ENCODE results near the gene KIF1A.

KIF1A gene

DNA sequence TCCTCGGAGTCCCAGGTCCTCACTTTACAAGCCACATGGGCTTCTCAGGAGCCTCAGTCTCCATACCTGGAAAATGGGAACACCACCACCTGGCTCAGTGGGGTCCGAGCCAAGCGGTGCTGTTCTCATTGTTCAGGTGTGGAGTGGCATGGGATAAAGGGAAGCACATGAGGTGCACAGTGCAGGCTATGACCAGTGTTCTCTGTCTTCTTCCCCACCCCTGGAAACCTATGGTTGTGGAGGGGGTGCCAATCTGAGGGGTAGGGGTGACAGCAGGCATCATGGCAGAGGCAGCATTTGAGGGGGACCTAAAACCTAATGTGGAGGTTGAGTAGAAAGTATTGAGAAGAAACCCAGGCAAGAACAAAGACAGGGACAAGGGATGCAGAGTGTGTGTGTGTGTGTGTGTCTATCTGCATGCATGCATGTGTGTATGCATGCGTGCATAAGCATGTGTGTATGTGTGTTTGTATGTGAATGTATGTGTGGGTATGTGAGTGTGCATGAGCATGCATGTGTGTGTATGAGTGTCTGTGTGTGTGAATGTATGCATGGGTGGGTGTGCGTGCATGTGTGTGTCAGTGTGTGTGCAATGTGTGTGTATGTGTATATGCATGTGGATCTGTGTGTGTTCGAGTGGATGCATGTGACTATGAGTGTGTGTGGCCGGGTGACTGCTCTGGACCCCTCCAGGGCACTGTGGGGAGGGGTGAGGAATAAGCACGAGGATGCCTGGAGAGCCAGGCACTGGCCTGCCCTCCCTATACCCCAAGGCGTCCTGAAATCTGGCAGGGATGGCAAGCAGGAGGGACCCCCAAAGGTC is 4.0 kb downstream of the KIF1A start:
- Histone ChIP-seq H3K79me2 (ENCODE audit: insufficient read depth, low read length) (no peaks in the 10 kb centered on the region), H3K27ac (ENCODE audit: low read depth, low read length, poor library complexity, severe bottlenecking) (no peak overlapping the region), H3K36me3 (ENCODE audit: insufficient read depth, low read length) (no peaks in the 10 kb centered on the region)

DNA sequence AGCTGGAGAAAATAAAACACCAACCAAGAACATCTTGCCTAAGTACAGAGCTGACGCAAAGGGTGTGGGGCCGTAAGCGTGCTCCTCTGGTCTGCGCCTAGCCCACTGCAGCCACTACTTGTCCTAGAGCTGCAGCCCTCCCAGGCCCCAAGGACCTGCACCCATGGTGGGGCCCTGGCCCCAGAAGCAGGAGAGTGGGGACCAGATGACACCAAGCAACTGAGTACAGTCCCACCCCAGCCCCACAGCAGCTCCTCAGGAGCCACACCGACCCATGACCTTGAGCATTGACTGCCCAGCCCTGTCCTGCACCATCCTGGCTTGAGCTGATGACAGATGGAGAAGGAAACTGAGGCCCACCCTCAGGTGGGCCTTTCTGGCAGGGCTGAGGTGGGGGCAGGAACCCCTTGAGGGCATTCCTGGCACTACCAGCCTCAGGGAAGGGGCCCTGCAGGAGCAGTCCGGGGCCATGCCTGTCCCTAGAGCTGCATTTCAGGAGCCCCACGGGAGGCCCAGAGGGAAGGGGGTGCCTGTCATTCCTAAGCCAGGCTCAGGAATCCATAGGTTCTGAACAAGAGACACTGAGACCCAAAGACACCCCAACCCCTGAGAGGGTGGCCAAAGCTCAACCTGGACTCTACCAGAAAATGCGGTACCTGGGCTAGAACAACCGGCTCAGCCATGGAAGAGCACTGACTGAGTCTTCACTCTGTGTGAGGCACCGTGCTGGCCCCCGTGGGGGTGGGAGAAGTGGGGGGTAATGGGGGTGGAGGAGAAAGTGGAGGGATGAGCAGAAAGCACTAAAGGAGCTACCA is 4.9 kb downstream of the KIF1A start:
- Histone ChIP-seq H3K27ac (ENCODE audit: low read depth, low read length, poor library complexity, severe bottlenecking) (no peak overlapping the region), H3K27me3 (ENCODE audit: insufficient read depth, low read length) (no peaks in the 10 kb centered on the region; the same call in 1 of the 2 replicates), H2AFZ (ENCODE audit: low read length) (no peak overlapping the region), H3F3A (ENCODE audit: insufficient read depth, low read length) (no peaks in the 10 kb centered on the region), H3K9ac (ENCODE audit: low read length) (no peak overlapping the region), H3K9me3 (ENCODE audit: low read length) (no peaks in the 10 kb centered on the region), H3K79me2 (ENCODE audit: insufficient read depth, low read length) (no peaks in the 10 kb centered on the region), H3K36me3 (ENCODE audit: insufficient read depth, low read length) (no peaks in the 10 kb centered on the region), H3K9me2 (ENCODE audit: low read depth, low read length) (no peaks in the 10 kb centered on the region), H3K4me2 (ENCODE audit: low read length) (no peak overlapping the region), H3K4me1 (ENCODE audit: insufficient read depth, low read length, severe bottlenecking) (no peaks in the 10 kb centered on the region), H4K20me1 (ENCODE audit: insufficient read depth, low read length) (no peaks in the 10 kb centered on the region), H3K4me3 (ENCODE audit: low read depth, low read length, poor library complexity, severe bottlenecking) (no peak overlapping the region)
- TF ChIP-seq EZH2 (IDR thresholded peaks at IDR 0.05; ENCODE audit: borderline replicate concordance, low read length): no peak
- TF ChIP-seq, protein P1, sequence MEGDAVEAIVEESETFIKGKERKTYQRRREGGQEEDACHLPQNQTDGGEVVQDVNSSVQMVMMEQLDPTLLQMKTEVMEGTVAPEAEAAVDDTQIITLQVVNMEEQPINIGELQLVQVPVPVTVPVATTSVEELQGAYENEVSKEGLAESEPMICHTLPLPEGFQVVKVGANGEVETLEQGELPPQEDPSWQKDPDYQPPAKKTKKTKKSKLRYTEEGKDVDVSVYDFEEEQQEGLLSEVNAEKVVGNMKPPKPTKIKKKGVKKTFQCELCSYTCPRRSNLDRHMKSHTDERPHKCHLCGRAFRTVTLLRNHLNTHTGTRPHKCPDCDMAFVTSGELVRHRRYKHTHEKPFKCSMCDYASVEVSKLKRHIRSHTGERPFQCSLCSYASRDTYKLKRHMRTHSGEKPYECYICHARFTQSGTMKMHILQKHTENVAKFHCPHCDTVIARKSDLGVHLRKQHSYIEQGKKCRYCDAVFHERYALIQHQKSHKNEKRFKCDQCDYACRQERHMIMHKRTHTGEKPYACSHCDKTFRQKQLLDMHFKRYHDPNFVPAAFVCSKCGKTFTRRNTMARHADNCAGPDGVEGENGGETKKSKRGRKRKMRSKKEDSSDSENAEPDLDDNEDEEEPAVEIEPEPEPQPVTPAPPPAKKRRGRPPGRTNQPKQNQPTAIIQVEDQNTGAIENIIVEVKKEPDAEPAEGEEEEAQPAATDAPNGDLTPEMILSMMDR (IDR thresholded peaks at IDR 0.05; ENCODE audit: low read length): no peak

More for the DNA sequence above, 4.0 kb downstream of the KIF1A start:
- no peaks in the 10 kb centered on the region for H4K20me1 ChIP-seq (ENCODE audit: insufficient read depth, low read length)
- no peaks in the 10 kb centered on the region for H3K9me3 ChIP-seq (ENCODE audit: low read length)
- no peak overlapping the region for H3K4me2 ChIP-seq (ENCODE audit: low read length)
- no peak overlapping the region for H2AFZ ChIP-seq (ENCODE audit: low read length)
- H3F3A ChIP-seq (ENCODE audit: insufficient read depth, low read length): no peaks in the 10 kb centered on the region
- H3K9me2 ChIP-seq (ENCODE audit: low read depth, low read length): no peaks in the 10 kb centered on the region
- no peak for TF ChIP-seq EZH2 (IDR thresholded peaks at IDR 0.05; ENCODE audit: borderline replicate concordance, low read length)
- TF ChIP-seq, protein P1 (IDR thresholded peaks at IDR 0.05; ENCODE audit: low read length): no peak
- no peak overlapping the region for H3K4me3 ChIP-seq (ENCODE audit: low read depth, low read length, poor library complexity, severe bottlenecking)
- H3K27me3 ChIP-seq (ENCODE audit: insufficient read depth, low read length): no peaks in the 10 kb centered on the region; the same call in 1 of the 2 replicates
- H3K4me1 ChIP-seq (ENCODE audit: insufficient read depth, low read length, severe bottlenecking): no peaks in the 10 kb centered on the region
- no peak overlapping the region for H3K9ac ChIP-seq (ENCODE audit: low read length)

DNA sequence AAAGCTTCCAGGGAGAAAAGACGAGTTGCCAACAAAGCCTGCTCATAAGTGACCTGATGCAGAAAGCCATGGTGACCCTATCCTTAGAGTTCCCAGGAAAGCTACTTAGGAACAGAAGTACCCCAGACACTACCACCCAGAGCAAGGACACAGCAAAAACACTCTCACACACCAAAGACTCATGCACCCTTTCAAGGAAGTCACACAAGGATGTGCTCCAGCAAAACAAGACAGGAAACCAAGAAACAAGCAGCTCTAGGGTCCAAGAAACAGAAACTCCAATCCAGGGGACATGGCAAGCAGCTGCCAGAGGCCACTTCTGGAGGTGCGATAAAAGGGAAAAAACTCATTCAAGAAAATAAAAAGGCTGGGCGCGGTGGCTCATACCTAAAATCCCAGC is 5.7 kb downstream of the KIF1A start:
- Histone ChIP-seq H3K9ac (ENCODE audit: low read length) (no peak overlapping the region), H3K27ac (ENCODE audit: low read depth, low read length, poor library complexity, severe bottlenecking) (no peak overlapping the region), H4K20me1 (ENCODE audit: insufficient read depth, low read length) (no peaks in the 10 kb centered on the region), H3K4me3 (ENCODE audit: low read depth, low read length, poor library complexity, severe bottlenecking) (no peak overlapping the region), H3K4me1 (ENCODE audit: insufficient read depth, low read length, severe bottlenecking) (no peaks in the 10 kb centered on the region), H3K9me2 (ENCODE audit: low read depth, low read length) (no peaks in the 10 kb centered on the region), H3F3A (ENCODE audit: insufficient read depth, low read length) (no peaks in the 10 kb centered on the region), H3K79me2 (ENCODE audit: insufficient read depth, low read length) (no peaks in the 10 kb centered on the region), H3K4me2 (ENCODE audit: low read length) (no peak overlapping the region), H3K9me3 (ENCODE audit: low read length) (no peaks in the 10 kb centered on the region), H3K36me3 (ENCODE audit: insufficient read depth, low read length) (no peaks in the 10 kb centered on the region), H2AFZ (ENCODE audit: low read length) (no peak overlapping the region), H3K27me3 (ENCODE audit: insufficient read depth, low read length) (no peaks in the 10 kb centered on the region; the same call in 1 of the 2 replicates)
- TF ChIP-seq EZH2 (IDR thresholded peaks at IDR 0.05; ENCODE audit: borderline replicate concordance, low read length): no peak
- TF ChIP-seq, protein P1 (IDR thresholded peaks at IDR 0.05; ENCODE audit: low read length): no peak

All from OCI-LY1 (cell line).